ENCODE data around the gene PEX5L.
A peak's percentile ranks its signal among the peaks of the same experiment; 100 is the strongest.
"Not testable (repeated sequence)": the region's sequence is repeated elsewhere in the genome, so short reads cannot be mapped to it uniquely, and the experiment has no call there.

The PEX5L gene

DNA sequence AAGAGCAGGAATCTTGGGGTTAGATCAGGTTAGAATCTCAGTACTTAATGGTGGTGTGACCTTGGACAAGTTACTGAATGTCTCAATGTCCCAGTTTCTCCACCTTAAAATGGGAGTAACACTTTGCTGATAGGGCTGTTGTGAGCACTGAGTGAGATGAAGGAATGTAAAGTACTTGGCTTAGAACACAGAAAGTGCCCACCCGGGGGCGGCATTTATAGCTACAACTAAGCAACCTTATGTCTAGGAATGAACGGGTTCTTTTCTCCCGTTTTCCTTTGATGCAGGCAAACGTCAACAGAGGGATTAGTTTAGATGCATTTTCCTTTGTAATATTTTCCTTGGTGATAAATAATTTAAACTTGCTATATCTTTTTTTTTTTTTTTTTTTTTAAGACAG lies 207.3 kb downstream of the PEX5L start:
- DNase-seq, result no peak

DNA sequence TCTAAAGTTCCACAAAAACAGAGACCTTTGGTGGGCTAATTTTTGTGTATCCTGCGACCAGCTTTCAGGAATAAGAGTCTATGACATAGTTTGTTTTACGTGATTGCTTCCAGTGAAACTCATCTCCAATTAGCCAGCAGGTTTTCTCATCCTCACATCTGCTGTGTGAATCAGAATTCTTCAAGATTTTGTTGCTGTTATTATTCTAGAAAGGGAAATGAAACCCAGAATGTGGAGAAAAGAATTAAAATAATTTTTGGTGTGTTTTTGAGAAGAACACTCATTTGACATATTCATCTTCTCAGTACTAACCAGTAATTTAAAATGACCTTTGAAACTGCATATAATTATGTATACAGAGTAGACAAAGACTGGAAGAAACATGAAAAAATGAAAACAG lies 208.0 kb downstream of the PEX5L start:
- DNase-seq, result no peak

DNA sequence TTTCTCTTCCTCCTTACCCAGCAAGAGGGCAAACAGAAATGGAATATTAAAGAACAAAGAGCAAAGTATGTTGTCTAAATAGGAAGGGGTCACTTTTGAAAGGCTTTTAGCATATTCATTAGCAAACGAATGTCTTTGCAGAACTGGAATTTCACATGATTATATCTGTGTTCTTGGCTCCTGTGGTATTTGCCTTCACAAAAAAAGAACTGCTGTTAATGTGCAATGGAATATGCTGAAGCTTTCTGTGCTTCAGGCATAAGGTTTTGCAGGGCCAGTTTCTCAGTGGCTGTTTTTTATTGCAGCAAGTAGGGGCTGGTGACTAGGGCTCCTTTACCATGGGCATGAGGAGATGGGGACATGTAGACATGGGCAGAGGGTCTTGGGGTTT lies 210.5 kb downstream of the PEX5L start:
- no peak for DNase-seq

DNA sequence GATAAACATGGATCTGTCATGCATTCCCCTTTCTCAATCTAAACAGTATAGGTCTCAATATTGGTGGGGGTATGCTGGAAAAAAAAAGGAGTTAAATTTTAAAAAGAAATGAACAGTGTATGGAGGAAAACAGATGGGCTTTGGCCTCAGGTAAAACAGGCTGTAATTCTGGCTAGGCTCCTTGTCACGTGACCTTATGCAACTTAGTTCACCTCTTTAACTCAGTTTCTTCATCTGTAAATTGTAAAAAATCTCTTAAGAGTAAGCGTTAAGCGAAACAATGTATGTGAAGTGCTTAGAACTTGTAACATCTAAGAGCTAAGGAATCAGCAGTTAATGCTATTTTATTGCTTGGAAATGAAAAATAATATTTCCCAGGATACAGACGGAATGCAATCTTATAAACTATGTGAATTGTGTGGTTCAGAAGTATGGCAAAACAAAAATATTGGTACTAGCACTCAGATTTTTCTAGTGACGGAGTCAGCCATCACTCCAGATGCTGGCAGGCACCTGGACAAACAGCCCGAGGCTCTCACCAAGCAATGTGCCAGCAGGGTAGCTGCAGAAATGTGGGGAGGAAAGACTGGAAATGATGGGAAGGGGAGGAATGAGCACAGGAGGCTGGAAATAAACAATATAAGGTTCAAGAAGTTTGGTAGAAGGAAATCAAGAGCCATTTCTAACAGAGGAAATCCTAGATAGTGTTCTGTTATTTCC lies 211.1 kb downstream of the PEX5L start:
- DNase-seq, result no peak

DNA sequence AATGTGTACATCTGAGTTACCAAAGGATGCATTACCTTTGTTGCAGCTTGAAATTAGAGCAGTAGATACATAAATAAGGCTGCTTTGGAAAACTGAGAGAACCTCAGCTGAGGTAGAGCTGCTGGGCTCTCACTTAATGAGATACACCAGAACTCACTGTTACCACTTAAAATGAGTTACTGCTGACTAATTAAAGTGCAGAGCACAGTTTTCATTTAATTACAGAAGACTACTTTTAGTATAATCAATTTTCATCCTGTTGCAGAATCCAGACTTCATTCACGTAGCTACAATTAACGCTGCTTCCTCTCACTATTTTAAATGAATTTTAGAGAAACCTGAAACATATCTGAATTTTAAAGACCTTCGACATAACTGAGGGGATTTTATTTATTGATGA lies 214.4 kb downstream of the PEX5L start:
- no peak for DNase-seq

DNA sequence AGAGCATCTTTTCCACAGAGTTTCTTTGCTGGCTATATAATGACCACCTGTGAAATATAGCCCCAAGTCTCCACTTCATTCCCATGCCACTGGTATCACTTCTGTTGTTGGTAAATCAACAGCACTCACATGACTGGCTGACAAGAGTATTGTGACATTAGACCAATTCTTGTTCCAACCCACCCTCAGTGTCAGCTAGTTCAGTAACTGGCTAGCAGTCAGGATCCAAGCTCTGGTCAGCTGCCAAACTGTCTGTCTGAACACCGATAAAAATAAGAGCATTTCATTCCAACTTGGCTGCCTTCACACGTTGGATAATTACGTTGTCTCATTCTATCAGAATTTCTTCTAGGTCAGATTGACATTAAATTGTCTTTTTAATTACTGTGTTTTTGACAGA lies 217.4 kb downstream of the PEX5L start:
- no peak for DNase-seq

DNA sequence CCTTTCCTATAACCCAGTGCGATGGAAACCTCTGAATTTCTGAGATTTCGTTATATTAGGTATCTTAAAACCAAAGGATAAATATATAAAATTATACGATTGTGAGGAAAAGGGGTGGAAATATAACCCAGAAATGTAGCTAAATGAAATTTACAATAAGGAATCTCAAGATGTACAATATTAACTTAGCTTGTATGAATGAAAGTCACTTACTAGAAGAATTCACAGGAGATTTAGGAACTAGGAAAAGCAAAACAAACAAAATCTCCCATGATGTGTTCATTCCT lies 224.7 kb downstream of the PEX5L start:
- DNase-seq, result no peak

DNA sequence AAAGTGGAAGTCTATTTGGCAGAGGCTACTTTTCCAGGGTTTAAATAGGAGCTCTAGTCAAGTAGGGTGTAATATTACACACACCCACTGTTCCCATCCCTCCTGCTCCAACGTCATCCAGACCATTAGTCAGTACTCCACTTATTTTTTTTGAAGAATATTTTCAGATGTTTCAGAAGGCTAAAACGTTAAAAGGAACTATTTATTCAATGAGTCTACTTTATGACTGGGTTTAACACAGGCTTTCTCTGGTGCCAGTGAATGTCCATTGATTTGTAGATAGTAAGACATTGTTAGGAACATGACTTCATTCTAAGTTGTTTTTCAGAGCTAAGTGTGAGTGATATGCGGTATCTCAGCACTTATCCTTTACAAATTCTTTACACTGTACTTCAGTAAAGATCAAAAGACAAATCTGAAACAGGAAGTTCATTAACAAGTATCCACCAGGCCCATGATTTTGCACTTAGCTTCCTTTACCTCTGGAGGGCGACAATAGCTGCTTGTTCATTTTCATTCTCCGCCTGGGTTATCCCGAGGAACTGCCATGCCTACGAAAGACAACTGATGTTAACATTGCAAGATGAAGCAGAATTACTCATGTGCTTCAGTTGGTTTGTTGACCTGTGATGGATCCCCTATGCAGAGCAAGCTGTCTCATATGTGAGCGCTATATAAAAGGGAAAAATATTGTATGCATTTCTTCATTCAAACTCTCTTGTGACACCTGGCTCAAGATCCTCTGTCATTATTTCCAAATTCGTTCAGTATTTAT lies 225.2 kb downstream of the PEX5L start:
- DNase-seq, result peak; percentile 14

DNA sequence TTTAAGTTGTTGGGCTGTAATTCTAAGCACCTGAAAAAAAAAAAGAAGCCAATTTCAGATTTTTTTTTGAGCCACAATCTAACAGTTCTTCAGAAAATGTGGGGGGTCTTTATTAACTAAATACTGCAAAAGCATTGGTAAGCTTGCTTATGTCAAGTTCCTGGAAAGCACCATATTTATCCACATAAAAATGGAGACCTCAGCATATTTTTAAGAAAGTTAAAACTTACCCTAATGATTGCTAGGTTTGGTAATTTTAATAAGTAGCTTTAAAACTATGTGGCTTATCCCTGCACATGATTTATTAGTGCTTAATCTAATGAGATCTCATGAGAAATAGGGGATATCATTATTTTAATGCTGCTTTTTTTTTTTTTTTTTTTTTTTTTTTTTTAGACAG lies 227.1 kb downstream of the PEX5L start:
- DNase-seq, result no peak

DNA sequence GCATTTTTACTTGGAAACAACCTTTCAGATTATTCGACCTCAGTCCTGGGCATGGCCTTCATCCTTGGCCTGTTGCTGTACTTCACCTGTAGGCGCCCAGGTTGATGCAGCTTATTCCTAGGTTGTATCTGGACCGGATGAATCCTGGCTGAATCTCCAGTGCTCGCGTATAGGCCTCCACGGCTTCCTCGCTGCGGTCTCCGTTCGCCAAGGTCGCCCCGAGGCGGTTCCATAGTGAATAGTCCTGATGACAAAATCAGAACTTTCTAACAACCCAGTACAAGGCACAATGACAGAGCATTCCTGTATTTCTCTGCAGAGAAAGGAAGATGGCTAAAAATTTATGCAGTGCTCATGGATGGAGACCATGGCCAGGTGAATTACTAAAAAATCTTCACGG lies 229.1 kb downstream of the PEX5L start:
- no peak for DNase-seq

DNA sequence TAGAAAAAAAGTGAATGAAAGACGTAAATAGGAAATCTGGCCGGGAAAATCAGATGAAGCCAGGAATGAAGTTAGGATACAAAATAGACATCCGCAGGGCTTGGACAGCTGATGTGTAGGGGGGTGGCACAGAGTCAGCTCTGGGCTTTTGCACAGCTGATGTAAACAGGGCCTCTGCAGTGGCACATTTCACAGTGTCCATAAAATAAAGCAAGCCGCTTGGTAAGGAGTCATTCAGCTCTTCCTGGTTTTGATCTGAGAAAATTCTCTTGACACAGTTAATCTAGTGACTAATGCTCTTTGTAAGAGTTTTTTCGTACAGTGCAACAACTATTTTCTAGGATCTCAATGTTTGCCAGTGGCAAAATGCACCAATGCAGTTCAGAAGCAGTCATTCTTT lies 230.6 kb downstream of the PEX5L start:
- no peak for DNase-seq

DNA sequence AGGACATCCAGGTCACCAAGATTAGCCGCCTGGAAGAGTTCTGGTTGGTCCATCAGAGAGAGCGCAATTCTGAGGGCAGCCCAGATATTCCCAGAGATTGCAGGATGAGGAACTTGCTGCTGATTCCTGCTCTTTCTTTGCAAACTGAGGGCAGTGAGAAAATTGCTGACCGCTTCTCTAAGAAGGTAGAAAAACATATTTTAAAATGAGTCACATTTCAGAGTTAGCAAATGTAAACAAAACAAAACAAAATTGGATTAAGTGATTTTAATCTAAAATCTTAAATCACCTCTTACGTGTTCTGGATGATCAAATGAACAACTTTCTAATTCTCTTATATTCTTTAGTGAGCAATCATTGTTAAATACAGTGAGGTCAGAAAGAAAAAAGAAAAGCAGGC lies 234.9 kb downstream of the PEX5L start:
- no peak for DNase-seq

DNA sequence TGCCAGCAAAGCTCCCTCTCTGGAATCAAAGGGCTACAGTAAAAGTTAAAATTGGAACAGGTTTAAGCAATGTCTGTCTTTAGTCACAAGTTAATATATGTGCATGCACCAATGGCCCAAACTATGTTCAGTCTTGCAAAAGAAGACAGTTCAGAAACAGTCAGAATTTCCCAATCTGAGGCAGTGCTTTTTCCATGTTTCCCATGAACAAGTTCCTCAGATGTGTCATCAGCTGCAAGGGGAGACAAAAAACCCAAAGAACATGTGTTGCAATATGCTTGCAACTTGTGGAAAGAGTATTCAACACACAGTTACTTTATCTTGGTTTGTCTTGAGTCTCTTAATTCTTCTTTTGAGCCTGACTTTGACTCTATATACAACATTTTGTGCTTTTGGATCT lies 235.5 kb downstream of the PEX5L start:
- peak; percentile 46 for DNase-seq

DNA sequence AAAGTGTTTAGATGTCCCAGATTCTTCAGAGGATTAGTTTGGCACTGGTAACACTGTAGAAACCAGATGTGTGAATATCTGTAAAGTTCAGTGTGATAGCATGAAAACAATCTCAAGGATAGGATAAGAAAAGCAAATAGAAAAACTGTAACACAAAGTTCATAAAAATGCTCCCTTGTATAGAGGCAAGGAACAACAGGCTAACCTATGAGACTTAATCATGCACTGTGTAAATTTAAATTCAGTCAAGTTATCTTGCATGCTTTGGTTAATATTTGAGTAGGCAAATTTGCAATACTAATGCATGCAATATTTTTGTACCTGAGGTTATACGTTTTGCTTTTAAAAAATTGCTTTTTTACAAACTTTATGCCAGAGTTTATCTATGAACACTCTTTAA lies 239.5 kb downstream of the PEX5L start:
- DNase-seq, result no peak

DNA sequence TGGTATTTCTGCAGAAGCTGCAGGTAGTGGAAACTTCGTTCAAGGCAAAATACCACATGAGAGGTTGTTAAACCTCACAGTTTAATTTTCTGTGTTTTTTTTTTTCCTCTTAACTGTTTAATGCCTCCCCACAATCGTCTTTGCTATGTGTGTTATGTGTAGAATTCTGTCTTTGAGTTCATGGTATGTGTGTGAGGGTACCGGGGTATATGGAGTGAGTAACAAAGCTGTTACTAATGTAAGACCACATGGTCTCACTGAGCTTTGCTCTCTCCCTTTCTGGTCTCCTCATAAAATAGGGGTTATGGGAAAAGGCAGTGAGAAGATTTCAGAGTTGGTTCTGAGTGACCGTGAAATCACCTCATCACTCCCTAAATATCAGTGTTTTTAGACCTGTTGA lies 240.3 kb downstream of the PEX5L start:
- DNase-seq, result no peak

DNA sequence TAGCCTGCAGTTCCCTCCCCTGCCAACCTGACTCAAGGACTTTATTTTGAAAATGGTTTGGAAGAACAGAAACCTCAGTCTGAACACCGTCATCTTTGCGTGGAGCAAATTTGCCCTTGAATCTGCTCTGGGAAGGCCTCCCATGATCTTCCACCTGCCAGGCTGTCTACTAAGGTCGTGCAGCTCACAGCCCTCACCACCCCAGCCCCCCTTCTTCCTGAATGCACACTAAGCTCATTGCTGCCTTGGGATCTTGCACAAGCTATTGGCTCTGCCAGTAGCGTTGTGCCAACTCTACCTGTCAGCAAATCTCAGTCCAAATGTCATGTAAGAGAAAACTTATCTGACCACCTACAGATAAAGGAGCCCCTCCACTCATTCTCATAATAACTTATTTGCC lies 242.4 kb downstream of the PEX5L start:
- no peak for DNase-seq

DNA sequence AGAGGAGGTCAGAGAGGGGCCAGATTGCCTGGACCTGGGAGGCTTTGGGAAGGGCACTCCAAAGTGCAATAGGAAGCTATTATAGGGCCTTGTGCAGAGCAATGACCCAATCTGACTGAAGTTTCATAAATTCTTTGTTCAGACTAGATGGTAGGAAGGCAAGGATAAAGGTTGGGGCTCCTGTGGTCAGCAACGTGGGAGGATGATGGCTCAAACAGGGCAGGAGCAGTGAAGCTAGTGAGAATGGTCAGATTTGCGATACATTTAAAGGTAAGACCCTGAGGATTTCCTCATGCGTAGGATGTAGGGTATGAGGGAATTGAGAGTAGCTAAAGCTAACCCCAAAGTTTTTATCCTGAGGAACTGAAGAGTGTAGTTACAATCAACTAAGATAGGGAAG lies 244.9 kb downstream of the PEX5L start:
- DNase-seq, result no peak

DNA sequence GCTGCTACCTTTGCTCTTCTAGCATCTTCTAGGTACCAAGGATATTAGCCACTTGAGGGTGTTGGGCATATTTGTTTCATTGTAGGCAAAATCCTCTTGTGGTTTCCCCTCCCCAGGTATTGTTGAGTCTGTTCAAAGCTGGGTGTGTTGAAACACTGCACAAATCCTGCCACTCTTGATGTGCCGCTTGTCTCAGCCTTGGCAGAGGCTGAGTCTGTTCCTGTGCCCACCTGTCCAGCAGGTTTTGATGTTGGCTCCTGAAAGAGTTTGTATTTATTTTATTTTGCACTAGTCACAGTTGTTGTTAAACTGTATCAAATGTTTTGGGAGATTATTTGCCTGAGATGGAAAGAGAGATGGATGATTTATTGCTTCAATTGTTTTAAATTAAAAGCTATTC lies 247.7 kb downstream of the PEX5L start:
- DNase-seq, result no peak

DNA sequence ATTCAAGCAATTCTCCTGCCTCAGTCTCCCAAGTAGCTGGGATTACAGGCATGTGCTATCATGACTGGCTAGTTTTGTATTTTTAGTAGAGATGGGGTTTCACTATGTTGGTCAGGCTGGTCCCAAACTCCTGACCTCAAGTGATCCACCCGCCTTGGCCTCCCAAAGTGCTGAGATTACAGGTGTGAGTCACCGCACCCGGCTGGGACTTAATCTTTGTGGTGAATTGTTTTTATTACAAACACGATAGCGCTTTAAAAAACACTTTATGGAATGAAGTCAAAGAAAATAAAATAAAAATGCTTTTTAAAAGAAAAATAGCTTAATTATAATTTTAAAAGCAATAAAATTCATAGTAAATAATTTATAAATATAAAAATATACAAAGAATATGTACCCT lies 253.9 kb downstream of the PEX5L start:
- not testable (repeated sequence) for DNase-seq

DNA sequence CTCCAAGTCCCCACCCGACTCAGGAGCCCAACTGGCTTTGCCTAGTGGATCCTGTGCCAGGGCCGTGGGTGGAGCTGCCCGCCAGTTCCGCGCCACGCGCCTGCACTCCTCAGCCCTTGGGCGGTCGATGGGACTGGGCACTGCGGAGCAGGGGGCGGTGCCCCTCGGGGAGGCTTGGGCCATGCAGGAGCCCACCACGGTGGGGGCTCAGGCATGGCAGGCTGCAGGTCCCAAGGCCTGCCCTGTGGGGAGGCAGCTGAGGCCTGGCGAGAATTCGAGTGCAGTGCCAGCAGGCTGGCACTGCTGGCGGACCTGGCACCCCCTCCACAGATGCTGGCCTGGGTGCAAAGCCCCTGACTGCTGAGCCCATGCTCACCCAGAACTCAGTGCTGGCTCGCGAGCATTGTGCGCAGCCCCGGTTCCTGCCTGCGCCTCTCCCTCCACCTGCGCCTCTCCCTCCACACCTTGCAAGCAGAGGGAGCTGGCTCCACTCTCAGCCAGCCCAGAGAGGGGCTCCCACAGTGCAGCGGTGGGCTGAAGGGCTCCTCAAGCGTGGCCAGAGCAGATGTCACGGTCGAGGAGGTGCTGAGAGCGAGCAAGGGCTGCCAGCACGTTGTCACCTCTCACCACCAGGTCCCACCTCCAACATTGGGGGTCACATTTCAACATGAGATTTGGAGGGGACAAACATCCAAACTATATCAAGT lies 261.2 kb downstream of the PEX5L start:
- no peak for DNase-seq

DNA sequence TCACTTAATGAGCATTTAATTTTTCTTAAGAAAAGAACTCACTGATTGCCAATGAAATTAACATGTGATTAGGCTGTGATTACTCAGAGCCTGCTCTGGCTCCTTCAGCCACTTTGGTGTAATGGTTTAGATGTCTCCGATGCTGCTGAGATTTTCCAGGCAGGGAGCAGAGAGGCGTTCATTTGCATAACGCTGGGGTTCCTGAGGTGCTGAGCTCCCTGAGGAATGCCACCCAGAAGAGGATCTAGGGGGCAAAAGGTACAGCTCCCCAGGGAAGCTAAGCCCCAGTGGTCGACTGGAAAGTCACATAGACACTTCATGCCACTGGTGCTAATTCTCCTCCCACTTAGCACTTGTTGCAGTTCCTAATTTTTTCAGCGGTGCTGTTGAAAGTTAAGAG lies 264.4 kb downstream of the PEX5L start:
- DNase-seq, result no peak

DNA sequence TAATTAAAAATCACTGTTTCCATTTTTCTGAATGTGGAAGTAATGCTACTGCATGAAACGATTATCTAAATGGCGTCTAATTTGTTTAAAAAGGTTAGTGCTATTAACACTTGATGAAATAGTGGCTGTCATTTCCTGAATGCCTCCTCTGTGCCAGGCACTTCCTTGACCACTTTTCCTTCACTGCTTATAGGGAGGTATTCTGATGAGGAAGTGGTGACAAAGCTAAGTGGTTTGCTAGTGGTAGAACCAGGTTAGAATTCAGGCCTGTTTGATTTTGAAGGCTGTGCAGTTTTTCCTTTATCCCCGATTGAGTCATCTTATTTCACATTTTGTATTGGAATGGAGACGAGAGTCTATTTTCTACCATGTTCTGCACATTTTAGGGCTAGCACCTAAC lies 264.9 kb downstream of the PEX5L start:
- no peak for DNase-seq

DNA sequence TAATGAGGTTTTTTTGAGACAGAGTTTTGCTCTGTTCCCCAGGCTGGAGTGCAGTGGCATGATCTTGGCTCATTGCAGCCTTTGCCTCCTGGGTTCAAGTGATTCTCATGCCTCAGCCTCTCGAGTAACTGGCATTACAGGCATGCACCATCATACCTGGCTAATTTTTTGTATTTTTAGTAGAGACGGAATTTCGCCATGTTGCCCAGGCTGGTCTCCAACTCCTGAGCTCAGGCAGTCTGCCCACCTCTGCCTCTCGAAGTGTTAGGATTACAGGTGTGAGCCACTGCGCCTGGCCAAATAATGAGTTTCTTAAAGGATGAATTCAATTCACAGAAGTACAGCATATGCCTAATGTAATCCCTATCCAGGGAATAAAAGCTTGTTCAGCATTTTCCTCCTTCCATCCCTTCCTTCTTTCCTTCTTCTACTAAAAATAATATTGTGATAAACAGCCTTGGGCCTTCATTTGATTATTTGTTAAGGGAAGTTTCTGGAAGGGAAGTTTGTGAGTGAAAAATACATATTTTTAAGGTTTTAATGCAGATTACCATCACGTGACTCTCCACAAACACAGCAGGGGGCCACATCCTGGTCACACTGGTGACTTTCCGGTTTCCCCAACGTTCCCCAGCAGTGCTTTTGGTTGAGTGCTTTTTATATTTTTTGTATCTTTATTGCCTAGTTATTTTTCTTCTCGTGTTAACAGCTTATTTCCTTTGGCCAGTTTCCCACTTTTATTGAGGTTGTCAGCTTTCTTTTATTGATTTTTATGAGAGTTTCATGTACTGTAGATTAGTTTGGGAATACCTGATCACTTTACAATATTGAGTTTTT lies 267.1 kb downstream of the PEX5L start:
- no peak for DNase-seq

DNA sequence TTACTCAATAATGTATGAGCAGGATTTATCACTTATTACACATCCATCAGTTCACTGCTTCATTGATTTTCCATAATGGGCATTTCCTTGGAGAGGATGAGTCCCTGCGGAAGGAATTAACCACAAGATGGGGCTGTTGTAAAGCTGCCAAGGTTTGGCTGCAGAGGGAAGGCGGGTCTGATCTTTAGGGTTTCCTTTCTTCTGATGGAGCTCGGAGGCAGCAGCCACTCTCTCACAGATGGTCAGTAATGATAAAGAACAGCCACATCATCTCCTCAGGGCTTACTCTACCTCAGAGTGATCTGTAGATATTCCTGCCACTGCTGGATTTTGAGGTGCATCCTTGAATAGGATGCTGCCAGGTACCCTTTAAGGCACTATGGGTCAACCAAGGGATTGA lies 268.7 kb downstream of the PEX5L start:
- DNase-seq, result no peak

All from GOT3 (cell line).